ENCODE results near the gene FAHD2A.

DNA sequence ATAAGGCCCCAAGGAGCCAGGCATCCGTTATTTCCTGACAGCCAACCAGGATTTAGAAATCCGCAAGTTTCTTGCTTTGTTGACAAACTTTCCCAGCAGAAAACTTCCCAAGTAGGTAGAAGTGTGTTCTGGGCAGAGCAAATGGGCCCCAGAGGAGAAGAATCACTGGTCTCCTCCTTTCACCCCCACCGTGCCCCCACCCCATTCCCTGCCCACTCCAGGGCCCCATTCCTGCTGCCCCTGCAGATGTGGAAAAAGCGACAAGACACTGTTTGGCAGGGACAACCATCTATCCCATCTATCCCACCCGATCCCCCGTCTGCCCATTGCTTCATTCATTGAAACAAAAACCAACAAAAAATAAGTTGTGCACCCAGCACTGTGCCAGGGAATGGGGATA, 10.2 kb upstream of the FAHD2A start:
- TF ChIP-seq SUZ12 (IDR thresholded peaks at IDR 0.05; ENCODE audit: extremely low read depth, insufficient read depth, insufficient read length) (no peak), YY1 (IDR thresholded peaks at IDR 0.05; ENCODE audit: insufficient read depth, insufficient read length) (no peak)

Measured in NT2/D1 (cell line).